ENCODE results near the gene RASSF5.

Gene RASSF5

DNA sequence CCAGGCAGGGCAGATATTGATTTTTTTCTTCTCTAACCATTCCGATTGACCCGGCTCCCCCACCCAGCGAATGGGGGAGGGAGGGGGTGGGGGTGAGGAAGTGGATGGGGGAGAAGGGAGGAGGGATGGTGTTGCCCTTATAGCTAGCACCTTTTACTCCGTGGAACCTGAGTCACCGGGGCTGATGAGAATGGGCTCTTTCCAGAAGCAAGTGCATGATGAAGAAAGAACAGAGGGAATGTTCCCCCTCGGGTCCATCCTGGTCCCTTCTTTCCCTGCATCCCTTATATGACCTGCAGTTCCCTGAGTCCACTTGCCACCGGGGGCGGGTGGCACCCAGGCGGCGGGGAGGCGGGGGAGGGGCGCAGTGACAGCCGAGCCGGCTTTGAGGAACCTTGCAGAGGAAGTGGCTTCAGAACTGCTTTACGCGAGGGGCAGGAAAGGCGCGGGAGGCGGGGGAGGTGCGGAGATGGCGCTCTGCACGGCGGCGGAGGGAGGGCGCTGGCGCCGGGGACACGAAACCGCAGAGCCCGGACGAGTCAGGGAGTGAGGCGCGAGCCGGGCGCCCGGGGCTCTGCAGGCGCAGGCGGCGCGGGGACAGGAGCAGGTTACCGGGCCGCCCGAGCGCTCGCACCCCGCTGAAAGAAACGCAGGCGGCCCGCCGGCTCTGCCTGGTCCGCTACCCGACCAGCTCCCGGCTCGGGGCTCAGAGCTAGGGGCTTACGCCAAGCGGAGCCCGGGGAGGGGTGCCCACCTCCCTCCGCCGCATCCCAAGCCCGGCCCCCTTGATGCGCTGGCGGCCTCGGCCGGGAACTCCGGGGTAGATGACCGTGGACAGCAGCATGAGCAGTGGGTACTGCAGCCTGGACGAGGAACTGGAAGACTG lies 49.7 kb downstream of the RASSF5 start:
- Histone ChIP-seq H3K27me3 (ENCODE audit: insufficient read depth, poor library complexity, severe bottlenecking) (no peaks in the 10 kb centered on the region), H3K4me1 (ENCODE audit: insufficient read depth, poor library complexity, severe bottlenecking) (no peaks in the 10 kb centered on the region), H3K27ac (ENCODE audit: poor library complexity, severe bottlenecking) (no peak overlapping the region), H3K4me3 (ENCODE audit: severe bottlenecking) (peak overlapping the region; percentile 35), H3K9me3 (ENCODE audit: severe bottlenecking) (no peaks in the 10 kb centered on the region), H3K36me3 (ENCODE audit: low read depth) (no peaks in the 10 kb centered on the region)
- DNase-seq (ENCODE audit: low spot score) (no peak), ATAC-seq (ENCODE audit: low read depth) (peak; percentile 81)
- TF ChIP-seq, protein P1, sequence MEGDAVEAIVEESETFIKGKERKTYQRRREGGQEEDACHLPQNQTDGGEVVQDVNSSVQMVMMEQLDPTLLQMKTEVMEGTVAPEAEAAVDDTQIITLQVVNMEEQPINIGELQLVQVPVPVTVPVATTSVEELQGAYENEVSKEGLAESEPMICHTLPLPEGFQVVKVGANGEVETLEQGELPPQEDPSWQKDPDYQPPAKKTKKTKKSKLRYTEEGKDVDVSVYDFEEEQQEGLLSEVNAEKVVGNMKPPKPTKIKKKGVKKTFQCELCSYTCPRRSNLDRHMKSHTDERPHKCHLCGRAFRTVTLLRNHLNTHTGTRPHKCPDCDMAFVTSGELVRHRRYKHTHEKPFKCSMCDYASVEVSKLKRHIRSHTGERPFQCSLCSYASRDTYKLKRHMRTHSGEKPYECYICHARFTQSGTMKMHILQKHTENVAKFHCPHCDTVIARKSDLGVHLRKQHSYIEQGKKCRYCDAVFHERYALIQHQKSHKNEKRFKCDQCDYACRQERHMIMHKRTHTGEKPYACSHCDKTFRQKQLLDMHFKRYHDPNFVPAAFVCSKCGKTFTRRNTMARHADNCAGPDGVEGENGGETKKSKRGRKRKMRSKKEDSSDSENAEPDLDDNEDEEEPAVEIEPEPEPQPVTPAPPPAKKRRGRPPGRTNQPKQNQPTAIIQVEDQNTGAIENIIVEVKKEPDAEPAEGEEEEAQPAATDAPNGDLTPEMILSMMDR (IDR thresholded peaks at IDR 0.05; ENCODE audit: poor library complexity, severe bottlenecking) = no peak

DNA sequence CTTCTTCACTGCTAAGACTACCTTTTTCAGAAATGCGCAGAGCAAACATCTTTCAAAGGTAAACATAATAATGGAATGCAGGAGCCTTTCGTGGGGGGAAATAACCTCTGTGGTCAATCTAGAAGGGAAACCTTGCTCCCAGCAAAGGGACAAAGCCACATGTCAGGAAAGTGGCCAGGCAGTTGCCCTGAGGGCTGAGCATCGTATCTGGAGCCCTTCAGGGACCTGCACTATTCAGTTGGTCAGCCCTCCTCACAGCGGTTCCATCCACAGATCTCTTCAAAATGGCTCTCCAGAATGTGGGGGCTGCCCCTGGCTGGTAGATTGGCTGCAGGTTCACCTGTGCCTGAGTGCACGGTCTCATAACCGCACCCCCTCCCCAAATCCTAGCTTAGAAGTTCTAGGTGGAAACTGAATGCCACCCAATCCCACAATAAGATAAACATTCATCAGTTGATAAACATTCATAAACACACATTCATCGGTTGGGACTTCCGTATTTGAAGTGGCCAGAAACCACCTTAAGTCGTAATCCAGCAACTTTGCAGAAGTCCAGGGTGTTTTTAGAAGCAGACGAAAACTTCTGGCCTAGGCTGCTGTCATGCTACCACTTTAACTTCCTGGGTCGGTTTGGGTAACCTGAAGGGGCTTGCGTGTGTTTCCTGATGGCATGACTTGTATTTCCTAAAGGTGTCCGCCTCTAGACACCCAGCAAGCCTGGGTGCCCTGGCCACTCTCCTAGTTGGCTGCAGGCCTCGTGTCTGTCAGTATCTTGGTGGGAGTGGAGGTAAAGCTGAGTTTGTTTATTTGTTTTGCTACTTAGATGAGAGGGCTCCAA lies 50.5 kb downstream of the RASSF5 start:
- H3K4me1 ChIP-seq (ENCODE audit: insufficient read depth, poor library complexity, severe bottlenecking) = no peaks in the 10 kb centered on the region
- TF ChIP-seq, protein P1 (IDR thresholded peaks at IDR 0.05; ENCODE audit: poor library complexity, severe bottlenecking) = no peak
- H3K9me3 ChIP-seq (ENCODE audit: severe bottlenecking) = no peaks in the 10 kb centered on the region
- no peaks in the 10 kb centered on the region for H3K36me3 ChIP-seq (ENCODE audit: low read depth)
- DNase-seq (ENCODE audit: low spot score) (no peak), ATAC-seq (ENCODE audit: low read depth) (no peak)
- H3K27ac ChIP-seq (ENCODE audit: poor library complexity, severe bottlenecking) = no peak overlapping the region
- peak overlapping the region; percentile 35 for H3K4me3 ChIP-seq (ENCODE audit: severe bottlenecking)
- no peaks in the 10 kb centered on the region for H3K27me3 ChIP-seq (ENCODE audit: insufficient read depth, poor library complexity, severe bottlenecking)

DNA sequence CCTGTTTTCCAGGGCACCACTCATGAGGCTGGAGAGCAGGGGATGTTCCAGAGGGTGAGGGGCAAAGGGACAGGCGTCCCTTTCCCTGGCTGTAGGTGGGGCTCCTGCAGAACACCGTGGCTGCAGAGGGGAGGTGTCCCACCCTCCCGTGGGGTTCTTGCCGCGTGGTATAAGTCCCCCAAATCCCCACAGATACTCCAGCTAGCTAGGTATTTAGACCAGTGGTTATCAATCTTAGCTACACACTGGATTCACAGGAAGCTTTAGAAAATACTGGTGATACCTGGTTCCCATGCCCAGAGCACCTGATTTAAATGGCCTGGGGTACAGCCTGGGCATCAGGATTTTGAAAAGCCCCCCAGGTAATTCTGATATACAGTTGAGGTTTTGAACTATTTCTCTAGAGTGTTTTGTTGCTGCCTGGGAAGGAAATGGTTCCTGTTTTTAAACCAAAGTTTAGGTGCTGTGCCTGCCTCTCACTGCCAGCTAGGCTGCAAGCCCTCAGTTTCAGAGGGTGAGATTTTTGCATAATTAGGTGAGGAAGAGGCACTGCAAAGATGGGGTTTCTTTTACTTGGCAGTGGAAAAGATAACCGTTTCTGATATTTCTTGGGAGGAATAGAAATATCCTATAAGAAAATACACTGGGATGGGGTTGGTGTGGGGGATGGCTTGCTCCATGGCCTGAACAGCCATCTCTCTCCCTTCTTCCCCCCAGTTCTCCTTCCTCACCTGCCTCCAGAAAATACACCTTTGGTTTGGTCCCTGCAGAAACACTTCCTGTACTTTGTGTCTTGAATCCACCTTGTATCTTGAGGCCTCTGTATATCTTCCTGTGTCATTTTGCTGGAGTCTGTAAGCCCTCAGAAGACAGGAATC lies 51.7 kb downstream of the RASSF5 start:
- ATAC-seq (ENCODE audit: low read depth) (no peak), DNase-seq (ENCODE audit: low spot score) (no peak)
- Histone ChIP-seq H3K27ac (ENCODE audit: poor library complexity, severe bottlenecking) (no peak overlapping the region), H3K4me3 (ENCODE audit: severe bottlenecking) (no peak overlapping the region), H3K9me3 (ENCODE audit: severe bottlenecking) (no peaks in the 10 kb centered on the region), H3K4me1 (ENCODE audit: insufficient read depth, poor library complexity, severe bottlenecking) (no peaks in the 10 kb centered on the region), H3K27me3 (ENCODE audit: insufficient read depth, poor library complexity, severe bottlenecking) (no peaks in the 10 kb centered on the region), H3K36me3 (ENCODE audit: low read depth) (no peaks in the 10 kb centered on the region)
- TF ChIP-seq, protein P1 (IDR thresholded peaks at IDR 0.05; ENCODE audit: poor library complexity, severe bottlenecking) = no peak

DNA sequence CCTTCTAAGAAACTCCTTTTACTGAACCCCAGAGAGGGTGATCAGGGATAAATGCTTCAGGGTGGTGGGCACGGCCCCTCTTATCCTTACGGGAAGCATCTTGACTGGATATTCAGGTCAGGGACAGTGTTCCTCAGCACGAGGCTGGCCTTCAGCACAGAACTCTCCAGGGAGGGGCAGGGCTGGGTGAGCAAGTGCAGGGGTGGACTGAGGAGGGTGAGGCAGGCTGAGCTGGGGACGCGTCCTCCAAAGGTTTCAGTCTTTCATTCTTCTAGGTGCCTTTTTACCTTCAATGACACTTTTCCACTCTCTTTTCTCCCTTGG lies 52.3 kb downstream of the RASSF5 start:
- TF ChIP-seq, protein P1 (IDR thresholded peaks at IDR 0.05; ENCODE audit: poor library complexity, severe bottlenecking) = no peak
- no peak for DNase-seq (ENCODE audit: low spot score)
- H3K27me3 ChIP-seq (ENCODE audit: insufficient read depth, poor library complexity, severe bottlenecking) = no peaks in the 10 kb centered on the region
- no peaks in the 10 kb centered on the region for H3K36me3 ChIP-seq (ENCODE audit: low read depth)
- no peaks in the 10 kb centered on the region for H3K4me1 ChIP-seq (ENCODE audit: insufficient read depth, poor library complexity, severe bottlenecking)
- no peak overlapping the region for H3K27ac ChIP-seq (ENCODE audit: poor library complexity, severe bottlenecking)
- no peak for ATAC-seq (ENCODE audit: low read depth)
- H3K9me3 ChIP-seq (ENCODE audit: severe bottlenecking) = no peaks in the 10 kb centered on the region
- no peak overlapping the region for H3K4me3 ChIP-seq (ENCODE audit: severe bottlenecking)
